Stimulated activated CD4-positive, alpha-beta T cell treated with anti-CD3 and anti-CD28 coated beads, Interleukin-4, amount 100 ng/mL, for 4 hours (primary cell): Measurements from ENCODE around the gene CTNNBIP1.
"Not testable (repeated sequence)": the region's sequence is repeated elsewhere in the genome, so short reads cannot be mapped to it uniquely, and the experiment has no call there.

Source experiments
- DNase-seq, 2 experiments: peaks; one replicate each; pipeline ENCODE4 v3.0.0-alpha.2; 2020

Gene CTNNBIP1, protein sequence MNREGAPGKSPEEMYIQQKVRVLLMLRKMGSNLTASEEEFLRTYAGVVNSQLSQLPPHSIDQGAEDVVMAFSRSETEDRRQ

DNA sequence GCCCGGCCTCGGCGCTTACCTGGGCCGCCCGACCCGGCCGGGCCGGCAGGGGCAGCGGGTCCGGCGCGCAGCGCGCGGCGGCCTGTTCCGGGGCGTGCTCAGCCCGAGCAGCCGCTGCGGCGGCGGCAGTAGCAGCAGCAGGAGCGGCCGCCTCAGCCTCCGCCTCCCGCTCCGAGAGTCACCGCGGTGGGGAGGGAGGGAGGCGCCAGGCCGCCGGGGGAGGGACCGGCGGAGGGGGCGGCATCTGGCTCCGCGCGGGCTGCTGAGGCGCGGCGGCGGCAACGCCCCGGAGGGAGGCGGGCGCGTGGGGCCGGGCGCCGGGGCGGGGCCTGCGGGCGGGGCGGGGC, at the start of gene CTNNBIP1:
Gene CTNNBIP1, minus strand, starts transcription at position 194 of the 347 bp plus-strand sequence. CDS start 38,205 bp downstream, outside the sequence.
- DNase-seq, result no peak

DNA sequence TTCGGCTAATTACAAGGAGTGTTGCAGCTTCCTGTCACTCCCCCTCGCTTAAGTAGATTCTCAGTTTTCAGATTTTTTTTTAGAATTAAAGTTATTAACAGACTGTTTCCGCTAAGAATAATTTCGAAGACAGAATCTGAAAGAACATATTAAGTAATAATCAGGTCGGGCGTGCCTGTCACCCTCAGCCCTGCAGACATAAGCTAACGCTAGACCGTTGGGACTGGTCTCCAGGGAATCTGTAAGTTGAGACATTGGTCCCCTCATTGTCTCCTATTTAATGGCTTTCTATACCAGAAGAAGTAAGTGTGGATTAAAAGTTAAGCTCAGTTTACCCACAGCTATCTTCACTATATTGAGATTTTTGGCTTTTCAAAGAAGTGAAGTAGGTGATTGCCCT, 47.7 kb upstream of the CTNNBIP1 start:
- no peak for DNase-seq

DNA sequence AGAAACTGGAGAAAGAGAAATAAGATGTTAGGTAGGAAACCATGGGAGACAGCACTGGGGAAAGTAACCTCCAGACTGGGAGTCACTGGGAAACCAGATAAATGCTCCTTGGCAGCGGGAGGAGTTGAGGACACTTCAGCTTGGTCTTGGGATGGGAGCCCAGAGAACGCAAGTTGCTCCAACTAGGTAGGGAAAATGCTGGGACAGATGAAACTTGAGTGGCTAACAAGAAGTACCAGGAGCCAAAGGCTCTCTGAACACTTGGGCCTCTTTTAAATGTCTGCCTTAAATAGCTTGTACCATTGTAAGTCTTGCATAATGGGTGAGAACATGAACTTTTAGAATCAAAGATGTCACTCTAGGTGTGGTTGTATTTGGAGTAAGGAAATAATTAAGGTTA, 36.2 kb upstream of the CTNNBIP1 start:
- DNase-seq, result no peak

DNA sequence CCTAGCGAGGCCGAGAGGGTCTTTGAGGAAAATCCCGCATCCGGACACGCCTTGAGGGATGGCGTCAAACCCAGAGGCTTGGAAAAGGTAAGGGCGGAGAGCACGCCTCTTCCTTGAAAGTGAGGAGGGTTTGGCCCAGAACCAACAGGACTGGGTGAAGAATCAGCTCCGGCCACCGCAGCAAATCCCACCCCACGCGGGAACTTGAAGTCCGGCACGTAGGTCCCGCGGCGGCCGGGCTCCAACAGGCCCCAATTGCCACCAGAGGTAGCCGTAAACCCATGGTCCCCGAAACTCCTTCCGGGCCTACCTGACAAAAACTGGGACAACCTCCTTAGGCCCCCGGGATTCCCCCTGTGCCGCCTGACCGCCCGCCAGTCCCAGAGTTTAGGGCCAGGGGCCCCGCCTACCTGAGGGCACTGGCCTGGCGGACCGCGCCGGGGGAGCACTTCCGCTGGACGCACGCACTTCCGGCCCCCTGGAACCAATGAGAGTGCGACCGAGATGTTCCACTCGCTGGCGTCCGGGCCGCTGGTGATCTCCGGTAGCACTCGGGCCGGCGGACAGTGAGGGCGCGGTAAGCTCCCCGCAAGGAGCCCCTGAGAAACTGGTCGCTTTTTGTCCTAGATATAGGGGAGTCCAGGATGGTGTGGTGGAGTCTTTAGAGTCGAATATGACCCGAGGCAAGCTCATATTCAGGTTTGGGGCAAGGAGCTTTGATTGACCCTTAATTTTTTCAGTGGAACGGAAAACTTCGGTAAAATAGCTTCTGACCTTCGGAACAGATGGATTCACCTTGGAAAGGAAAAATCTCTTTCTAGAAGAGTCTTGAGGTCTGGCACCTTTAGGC, 33.1 kb upstream of the CTNNBIP1 start, which contains the start of the genes LZIC and NMNAT1:
Gene LZIC, minus strand, starts transcription at position 453 of the 850 bp plus-strand sequence. CDS start 6,772 bp downstream, outside the sequence.
Gene NMNAT1, plus strand, starts transcription at position 537 of the 850 bp plus-strand sequence. CDS start 28,599 bp downstream, outside the sequence.
- DNase-seq, result peak; percentile 82 to 87

DNA sequence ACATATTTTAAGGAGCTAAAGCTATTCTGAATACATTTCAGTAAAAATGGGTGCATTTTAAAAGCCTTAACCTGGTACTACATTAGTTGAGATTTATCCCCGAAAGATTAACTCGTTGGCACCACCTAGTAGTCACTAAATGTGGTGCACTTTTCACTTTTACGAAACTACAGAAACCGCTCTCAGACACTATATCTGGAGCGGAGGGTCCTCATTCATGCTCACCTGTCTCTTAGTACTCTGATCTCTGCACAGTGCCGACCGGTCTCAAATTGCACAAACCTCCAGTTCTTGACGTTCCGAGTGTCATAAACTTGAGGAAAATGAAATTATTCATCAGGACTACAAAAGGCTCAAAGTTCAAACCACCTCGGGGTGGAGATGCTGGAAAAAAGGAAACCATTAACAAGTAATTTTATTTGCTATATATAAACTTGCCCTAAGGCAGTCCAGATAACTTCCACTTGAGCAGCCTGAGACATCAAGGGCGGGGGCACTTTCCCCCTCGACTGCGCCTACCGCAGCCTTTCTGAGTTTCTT, 32.4 kb upstream of the CTNNBIP1 start:
- DNase-seq, result no peak

DNA sequence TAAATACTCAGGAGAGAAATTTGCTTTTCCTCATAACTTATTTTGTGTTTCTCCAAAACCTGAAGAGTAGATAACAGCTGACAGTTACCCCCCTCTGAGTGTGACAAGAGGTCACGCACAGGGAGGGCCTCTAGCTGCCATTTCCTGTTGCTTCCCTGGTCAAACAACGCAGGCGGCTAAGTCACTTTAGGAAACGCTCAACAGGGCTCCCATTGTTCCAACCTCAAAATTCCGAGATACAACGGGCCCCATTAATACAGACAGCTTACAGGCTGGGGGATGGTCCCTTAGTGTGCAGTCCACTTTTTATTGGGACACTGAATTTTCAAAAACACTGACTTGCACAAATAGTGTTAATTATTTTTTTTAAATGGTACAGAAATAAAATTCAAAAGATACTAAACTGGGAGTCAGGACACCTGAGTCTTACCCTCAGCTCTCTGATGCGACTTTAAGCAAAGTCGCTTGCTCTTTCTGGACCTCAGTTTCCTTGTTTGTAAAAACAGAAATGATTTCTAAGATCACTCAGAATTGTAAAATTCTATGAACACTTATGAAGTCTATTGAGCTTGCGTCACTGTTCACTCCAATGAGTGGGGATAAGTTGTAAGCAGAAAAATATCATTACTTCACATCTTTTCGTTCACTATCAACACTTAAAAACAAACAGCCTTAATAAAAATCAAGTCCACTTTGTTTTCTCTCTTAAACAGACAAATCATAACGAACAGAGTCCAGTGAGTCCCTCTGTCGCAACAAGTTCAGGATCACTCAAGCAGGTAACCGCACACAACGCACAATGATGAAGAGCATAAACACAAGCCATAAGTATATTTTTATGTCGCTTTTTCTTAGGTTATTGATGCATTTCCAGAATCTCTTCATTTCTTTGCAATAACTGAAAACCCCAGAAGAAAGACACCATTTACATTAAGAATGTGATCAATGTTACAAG, 19.6 kb upstream of the CTNNBIP1 start:
- no peak for DNase-seq

DNA sequence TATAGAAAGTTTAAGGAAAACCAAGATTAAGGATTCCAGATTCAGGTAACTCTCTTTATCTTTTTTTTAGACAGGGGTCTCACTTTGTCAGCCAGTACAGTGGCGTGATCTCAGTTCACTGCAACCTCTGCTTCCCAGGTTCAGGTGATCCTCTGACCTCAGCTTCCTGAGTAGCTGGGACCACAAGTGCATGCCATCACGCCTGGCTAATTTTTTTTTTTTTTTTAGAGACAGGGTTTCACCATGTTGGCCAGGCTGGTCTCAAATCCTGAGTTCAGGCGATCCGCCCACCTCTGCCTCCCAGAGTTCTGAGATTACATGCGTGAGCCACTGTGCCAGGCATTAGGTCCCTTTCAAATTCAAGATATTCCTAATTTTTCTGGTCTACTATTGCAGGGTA, 17.2 kb upstream of the CTNNBIP1 start:
- no peak for DNase-seq

DNA sequence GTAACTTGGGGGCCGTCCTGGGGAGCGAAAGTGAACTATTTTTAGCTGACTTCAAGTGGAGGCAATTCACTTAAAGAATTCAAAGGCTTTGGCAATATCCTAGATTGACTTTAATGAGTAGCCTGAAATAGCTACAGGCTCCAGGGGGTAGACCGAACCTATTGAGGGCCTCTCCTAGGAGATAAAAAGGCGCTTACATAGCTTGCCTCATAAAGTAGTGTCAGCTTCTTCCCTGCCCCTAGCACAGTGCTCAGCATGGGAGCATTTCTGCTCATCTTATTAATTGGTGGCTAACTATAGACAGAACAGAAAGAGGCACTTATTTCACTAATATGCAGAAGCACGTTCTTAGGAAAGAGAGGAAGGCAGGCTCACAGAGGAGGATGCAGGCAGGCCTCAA, 12.3 kb upstream of the CTNNBIP1 start:
- DNase-seq, result no peak

DNA sequence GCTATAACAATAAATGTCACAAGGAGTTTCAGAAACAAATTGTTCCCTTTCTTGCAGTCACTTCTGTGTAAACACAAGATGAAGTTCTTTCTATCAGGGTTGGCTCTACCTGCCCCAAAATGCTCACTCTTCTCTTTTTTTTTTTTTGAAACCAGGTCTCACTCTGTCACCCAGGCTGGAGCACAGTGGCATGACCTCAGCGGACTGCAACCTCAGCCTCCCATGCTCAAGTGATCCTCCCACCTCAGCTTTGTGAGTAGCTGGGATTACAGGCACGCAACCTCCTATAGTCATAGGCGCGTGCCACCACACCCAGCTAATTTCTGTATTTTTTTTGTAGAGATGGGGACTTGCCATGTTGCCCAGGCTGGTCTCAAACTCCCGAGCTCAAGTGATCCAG, 10.5 kb upstream of the CTNNBIP1 start:
- DNase-seq, result no peak

DNA sequence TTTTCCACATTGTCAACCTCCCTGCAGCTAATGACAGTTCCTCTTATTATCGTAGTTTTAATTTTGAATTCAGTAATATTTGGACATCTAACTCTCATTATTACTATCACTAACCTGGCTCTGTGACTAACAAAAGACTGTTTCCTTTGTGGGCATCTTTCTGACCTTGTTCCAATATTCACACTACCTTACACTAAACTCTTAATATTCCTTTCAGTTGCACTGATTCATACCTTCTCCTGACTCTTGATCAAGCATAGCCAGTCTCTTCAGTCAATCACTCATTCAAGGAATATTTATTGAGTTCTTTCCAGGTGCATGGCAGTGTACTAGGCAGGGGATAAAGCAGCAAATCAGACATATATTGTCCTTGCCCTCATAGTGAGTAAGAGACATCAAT, 7.8 kb upstream of the CTNNBIP1 start:
- no peak for DNase-seq

DNA sequence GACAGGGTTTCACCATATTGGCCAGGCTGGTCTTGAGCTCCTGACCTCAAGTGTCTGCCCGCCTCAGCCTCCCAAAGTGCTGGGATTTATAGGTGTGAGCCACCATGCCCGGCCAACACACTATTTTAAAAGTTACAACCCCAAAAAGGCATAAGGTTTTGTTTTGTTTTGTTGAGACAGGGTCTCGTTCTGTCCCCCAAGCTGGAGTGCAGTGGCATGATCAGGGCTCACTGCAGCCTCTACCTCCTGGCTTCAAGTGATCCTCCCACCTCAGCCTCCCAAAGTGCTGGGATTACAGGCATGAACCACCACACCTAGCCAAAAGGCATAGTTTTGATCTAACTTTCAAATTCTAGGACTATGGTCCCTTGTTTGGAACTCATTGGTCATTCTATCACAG, 7.4 kb upstream of the CTNNBIP1 start:
- DNase-seq, result not testable (repeated sequence)

DNA sequence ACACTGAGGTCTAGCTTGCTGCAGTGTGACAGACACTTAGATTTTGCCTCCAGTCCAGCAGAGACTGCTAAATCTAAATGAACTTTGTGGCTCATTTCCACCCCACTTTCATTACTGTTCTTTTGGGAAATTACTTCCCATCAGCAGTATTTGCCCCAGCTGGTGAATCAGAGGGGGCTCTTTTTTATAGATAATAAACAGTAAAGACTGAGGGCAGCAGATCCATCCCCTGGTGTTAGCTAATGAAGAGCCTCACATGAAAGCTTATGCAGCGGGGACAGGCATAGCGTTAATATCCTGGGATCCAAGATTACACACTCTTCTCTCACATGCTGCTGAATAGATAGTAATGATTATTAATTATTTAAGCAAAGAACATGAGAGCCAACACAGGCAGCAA, 6.4 kb upstream of the CTNNBIP1 start:
- DNase-seq, result no peak

DNA sequence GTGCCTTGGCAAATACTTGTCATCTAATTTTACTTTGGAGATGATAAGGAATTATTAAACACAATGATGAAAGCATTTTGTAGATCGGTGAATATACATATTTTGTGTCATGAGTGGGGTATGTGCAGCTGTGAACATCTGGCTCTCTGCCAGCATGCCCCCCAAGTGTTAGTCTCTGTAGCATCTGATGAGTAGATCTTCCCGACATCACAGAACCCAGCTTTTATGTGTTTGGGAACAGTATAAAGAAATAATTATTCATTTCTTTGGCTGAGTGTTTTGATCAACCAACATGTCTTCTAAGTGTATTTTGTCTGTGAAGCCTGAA, 4.5 kb upstream of the CTNNBIP1 start:
- DNase-seq, result no peak

DNA sequence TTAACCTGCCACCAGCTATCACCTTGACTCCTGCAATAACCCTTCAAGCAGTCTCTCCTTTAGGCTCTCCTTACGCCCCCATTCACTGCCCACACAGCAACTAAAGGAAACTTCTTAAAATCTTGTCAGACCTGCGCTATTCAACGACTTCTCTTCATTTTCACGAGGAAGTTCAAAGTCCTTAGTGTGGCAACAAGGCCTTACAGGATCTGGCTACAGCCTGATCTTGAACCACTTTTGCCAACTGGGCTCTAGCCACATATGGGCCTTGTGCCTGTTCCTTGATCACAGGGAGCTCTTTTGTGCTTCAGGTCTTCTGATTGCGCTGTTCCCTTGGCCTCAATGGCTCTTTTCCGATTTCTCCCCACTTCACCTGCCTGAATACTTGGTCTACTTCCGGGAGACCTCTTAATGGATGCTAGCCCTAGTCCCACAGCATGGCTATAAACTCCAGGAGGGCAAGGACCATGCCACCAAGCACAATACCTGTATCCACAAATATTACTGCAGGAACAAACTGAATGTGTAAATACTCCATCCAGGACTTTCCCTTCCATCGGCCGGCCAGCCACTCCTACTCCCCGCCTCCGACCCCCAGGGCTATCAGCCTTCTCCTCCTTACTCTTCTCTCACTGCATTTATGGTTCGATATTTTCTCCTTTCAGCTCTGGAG, 2.3 kb upstream of the CTNNBIP1 start:
- DNase-seq, result no peak

DNA sequence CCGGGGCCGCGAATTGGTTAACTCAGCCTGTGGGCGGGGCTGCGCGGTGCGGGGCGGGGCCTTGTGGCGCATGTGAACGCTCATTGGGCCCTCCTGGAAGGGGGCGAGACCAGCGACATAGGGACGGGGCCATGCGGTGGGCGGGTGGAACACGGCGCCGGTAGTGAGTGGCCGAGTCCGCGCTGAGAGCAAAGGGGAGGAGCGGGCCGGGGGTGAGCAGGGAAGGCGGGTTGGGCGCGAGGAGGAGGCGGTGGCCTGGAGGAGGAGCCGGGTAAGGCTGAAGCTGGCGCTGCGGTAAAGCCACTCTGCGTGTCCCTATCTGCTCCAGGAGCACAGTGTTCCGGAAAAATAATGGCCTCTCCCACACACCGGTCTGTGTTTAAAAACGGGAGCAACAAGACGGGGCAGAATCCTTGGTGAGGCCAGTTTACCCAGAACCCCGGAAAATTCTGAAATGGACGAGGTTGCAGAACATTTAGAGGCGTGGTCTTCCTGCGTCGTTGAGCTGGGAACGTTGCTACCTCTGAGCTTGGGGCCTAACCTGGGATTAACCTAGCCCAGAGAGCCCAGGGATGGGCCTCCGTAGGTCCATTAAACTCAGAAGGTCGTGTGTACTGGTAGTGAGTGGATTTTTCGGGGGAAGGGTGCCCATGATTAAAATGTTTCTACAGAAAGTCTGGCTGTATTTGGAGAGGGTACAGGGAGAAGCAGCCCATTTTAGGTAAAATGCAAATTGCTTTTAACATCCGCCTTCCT, 532 bp upstream of the CTNNBIP1 start:
- DNase-seq, result peak; percentile 100

DNA sequence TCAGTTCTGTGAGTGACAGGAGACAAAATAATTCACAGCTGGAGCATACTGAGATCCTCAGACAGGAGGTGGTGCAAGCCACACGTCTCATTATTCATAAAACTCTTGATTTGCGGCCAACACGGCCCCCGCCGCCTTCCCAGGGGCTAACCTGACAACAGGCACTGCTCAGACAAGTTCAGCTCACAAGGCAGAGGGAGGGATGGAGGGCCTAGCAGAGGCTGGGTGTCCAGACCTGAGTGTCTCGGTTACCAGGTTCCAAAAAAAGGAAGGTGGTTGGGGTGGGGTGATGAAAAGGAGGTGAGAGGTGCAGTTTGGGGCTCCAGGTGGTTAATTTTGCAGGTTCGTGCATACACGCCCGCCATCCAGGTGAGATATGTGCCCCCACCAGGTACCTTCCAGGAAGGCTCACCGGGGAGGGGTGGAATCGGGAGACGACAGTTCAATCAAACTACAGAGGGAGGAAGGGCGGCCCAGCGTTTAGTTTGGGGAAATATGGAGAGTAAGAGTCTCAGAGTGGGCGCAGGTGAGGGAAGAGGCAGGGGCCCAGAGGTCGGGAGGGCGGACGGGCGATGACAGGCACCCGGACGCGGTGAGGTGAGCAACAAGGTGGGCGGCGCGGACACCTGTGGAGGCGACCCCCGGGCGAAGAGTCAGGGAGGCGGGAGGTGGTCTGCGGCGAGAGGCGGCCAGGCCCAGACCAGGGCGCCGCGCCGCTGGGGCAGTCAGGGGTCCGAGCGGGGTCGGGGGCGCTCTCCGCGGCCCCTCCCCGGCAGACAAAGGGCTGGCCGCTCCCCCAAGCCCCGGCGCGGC, 629 bp downstream of the CTNNBIP1 start:
- DNase-seq, result peak; percentile 12 to 20

DNA sequence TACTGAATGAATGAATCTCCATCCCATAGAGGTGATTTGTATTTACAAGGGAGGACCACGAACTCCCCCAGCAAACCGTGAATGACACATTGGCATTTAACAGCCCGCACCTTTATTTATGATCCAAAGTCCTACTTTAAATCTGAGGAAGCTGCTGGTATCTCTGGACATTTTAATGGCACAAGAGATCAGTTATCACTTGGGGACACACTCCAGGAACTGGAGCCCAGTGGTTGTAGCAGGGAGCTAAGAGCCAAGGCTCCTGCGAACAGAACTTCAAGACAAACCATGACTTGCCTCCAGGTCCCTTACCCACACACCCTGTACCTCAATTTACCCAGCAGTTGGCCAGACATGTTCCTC, 1.2 kb downstream of the CTNNBIP1 start:
- no peak for DNase-seq

DNA sequence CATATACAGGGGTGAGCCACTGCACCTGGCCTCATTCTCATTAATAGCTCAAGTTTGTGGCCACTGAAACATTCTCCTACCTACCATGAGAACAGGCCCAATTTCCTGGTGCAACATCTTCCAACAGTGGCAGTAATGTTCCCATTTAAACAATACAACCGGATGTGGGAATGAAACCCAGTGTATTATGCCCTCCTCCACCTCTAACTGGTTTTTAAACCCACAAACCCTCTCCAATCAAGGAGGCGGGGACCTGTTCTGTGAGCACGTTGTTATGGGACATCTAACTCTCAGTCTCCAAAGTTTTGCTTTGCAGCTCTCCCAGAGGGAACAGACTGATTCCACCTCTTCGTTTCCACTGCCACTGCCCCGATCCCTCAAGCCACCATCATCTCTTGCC, 2.6 kb downstream of the CTNNBIP1 start:
- DNase-seq, result no peak

DNA sequence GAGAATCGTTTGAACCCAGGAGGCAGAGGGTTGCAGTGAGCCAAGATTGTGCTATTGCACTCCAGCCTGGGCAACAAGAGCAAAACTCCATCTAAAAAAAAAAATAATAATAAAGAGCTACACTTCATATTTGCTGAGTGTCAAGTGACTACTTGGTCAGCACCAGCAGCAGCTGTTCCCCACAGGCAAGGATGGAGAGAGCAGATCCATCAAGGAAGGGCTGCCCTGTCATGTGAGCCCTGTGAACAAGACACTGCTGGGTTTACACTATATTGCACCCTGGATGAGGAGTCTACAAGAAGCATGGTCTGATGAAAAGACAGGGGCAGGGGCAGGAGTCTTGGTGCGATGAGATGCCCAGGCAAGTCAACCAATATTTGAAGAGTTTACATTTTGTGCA, 3.6 kb downstream of the CTNNBIP1 start:
- no peak for DNase-seq

DNA sequence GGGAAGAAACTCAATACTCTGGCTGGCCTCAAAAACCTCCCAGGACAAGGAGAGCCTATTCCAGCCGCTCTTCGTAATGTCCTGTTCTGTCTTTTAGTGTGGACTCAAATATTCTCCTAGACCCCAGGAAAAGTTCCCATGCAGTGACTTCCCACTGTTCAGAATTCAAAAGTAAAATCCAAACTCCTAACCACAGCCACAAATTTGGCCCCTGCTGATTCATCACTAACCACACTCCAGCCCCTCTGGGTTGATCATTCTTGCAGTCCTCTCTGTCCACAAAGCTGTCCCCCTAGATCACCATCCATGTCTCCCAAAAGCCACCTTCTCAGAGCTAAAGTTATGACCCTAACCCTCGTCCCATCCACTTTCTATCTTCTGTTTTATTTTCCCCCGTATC, 5.1 kb downstream of the CTNNBIP1 start:
- no peak for DNase-seq

DNA sequence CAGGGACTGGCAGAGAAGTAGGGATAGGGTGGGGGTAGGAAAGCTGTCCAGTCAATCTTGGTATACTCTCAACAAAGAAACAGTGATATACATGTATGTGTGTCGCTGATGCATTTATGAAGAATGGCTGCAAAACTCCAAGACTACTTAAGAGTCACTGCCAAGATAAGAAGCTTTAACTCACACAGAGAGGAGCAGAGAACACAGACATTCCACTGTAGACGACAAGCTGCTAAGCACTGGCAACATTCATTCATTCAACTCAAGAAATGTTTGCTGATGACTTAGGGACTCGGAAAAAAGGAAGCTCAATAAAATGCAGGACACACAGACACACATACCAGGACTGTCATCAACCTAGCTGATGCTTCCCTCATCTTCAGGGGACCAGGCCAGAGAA, 5.5 kb downstream of the CTNNBIP1 start:
- no peak for DNase-seq
